H1 (cell line): ENCODE data around the gene RAB29. TPM values are rescaled to one million over a fixed set of nuclear protein-coding genes. Genes with fewer than 3 reads are reported as not detected.

Source experiments
- ATF2 ChIP-seq: IDR thresholded peaks from 2 replicates; pipeline ENCODE4 v1.6.1; 2012; ENCODE audit warnings: low read length, inconsistent platforms
- EP300 ChIP-seq, 2 experiments: IDR thresholded peaks; 1 replicate in 1 of 2; 2 replicates in 1 of 2; pipeline ENCODE4 v1.6.1; 2011 to 2012; ENCODE audit warnings: low read depth in 2 of 2, low read length in 2 of 2, mild to moderate bottlenecking in 2 of 2, borderline replicate concordance in 1 of 2, inconsistent platforms in 1 of 2, moderate library complexity in 1 of 2
- KDM1A ChIP-seq: fragments of 200-600, 300-600 bp; sonication (generic); IDR thresholded peaks from 2 replicates; pipeline ENCODE4 v1.7.1; 2016; ENCODE audit warnings: mild to moderate bottlenecking, low read length, borderline replicate concordance
- KDM4A ChIP-seq: IDR thresholded peaks from one replicate; pipeline ENCODE4 v1.7.1; 2012; ENCODE audit warnings: low read depth, mild to moderate bottlenecking, moderate library complexity, low read length, inconsistent platforms; ENCODE audit not compliant: severe bottlenecking
- TAF7 ChIP-seq: optimal IDR thresholded peaks from 2 replicates; pipeline ENCODE3; 2011; ENCODE audit warnings: low read depth, mild to moderate bottlenecking, inconsistent platforms, low read length, moderate library complexity, borderline replicate concordance
- YY1 ChIP-seq: IDR thresholded peaks from 2 replicates; pipeline ENCODE4 v1.6.1; 2011; ENCODE audit warnings: low read depth, mild to moderate bottlenecking, low read length
- polyA plus RNA-seq, 7 experiments: library from polyadenylated mRNA; depleted of rRNA in 3 of 7; stranded (reverse) in 5 of 7; unstranded in 2 of 7; fragments of >200 nt in 5 of 7; fragments of 200-250 nt in 2 of 7; gene quantifications; 1 replicate in 5 of 7; 2 replicates in 1 of 7; 4 replicates in 1 of 7; pipeline versions ENCODE4 v1.2.1 to v1.2.3, GENCODE V29; 2011 to 2013; ENCODE audit warnings: missing spikeins in 2 of 7, mixed read lengths in 2 of 7
- total RNA-seq: library from RNA; stranded (reverse); fragmentation: NEBNext Ultra II Directional; extraction: Animal tissue kit (Norgen Biotek cat#: 25700); gene quantifications from 2 replicates; pipeline ENCODE4 v1.2.1, GENCODE V29; 2021
- TF ChIP-seq, protein P1 (sequence below): fragments of 300-600 bp; sonication (generic); IDR thresholded peaks from 2 replicates; pipeline ENCODE4 v1.7.1; 2012; ENCODE audit warnings: low read length, moderate library complexity, mild to moderate bottlenecking, inconsistent platforms; ENCODE audit not compliant: insufficient replicate concordance

Gene RAB29
- total and polyA plus RNA-seq, 2 of the 8 experiments (the other 6 are each of a cell fraction or from before 2014, with no cell fraction given), result 10.1 to 17.3 TPM

DNA sequence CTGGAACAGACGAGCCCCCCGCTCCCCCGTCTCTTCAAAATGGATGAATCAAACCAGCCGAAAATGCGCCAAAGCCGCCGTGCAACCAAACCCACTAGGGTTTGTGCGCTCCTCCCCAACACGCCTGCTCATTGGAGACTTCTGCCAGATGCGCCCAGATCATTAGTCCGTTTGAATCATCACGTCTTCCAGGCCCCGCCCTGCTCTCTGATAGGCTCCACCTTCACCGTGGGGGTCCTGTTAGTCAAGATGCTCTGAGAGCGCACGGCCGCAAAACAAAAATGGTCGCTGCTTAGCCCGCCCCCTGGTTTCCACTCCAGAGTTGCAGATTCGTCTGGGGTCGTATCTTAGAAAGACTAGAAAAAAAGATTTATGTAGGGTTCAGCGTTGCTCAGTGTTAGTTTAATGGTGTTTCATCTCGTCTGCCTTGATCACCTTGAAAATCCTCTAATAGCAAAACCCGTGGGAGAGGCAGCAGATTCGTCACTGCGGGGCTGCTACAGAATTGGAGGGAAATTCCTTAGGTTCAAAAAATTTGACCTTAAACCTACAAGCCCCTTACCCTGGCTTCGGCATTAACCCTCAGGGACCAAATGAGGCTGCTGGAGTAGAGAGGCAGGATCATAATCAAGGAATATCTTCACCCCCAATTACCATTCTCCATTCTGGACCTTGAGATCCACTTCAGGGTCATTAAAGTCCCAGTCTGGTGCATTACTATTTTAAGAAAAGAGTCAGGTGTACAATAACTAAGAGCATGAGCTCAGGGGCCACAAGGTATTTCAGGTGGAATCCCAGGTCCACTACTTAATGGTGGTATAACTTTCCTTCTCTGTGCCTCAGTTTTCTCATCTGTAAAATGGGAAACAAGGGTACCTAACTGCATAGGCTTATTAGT is 24.9 kb downstream of the RAB29 start, which contains the start of gene NUCKS1 (continued):
- TF ChIP-seq, protein P1, sequence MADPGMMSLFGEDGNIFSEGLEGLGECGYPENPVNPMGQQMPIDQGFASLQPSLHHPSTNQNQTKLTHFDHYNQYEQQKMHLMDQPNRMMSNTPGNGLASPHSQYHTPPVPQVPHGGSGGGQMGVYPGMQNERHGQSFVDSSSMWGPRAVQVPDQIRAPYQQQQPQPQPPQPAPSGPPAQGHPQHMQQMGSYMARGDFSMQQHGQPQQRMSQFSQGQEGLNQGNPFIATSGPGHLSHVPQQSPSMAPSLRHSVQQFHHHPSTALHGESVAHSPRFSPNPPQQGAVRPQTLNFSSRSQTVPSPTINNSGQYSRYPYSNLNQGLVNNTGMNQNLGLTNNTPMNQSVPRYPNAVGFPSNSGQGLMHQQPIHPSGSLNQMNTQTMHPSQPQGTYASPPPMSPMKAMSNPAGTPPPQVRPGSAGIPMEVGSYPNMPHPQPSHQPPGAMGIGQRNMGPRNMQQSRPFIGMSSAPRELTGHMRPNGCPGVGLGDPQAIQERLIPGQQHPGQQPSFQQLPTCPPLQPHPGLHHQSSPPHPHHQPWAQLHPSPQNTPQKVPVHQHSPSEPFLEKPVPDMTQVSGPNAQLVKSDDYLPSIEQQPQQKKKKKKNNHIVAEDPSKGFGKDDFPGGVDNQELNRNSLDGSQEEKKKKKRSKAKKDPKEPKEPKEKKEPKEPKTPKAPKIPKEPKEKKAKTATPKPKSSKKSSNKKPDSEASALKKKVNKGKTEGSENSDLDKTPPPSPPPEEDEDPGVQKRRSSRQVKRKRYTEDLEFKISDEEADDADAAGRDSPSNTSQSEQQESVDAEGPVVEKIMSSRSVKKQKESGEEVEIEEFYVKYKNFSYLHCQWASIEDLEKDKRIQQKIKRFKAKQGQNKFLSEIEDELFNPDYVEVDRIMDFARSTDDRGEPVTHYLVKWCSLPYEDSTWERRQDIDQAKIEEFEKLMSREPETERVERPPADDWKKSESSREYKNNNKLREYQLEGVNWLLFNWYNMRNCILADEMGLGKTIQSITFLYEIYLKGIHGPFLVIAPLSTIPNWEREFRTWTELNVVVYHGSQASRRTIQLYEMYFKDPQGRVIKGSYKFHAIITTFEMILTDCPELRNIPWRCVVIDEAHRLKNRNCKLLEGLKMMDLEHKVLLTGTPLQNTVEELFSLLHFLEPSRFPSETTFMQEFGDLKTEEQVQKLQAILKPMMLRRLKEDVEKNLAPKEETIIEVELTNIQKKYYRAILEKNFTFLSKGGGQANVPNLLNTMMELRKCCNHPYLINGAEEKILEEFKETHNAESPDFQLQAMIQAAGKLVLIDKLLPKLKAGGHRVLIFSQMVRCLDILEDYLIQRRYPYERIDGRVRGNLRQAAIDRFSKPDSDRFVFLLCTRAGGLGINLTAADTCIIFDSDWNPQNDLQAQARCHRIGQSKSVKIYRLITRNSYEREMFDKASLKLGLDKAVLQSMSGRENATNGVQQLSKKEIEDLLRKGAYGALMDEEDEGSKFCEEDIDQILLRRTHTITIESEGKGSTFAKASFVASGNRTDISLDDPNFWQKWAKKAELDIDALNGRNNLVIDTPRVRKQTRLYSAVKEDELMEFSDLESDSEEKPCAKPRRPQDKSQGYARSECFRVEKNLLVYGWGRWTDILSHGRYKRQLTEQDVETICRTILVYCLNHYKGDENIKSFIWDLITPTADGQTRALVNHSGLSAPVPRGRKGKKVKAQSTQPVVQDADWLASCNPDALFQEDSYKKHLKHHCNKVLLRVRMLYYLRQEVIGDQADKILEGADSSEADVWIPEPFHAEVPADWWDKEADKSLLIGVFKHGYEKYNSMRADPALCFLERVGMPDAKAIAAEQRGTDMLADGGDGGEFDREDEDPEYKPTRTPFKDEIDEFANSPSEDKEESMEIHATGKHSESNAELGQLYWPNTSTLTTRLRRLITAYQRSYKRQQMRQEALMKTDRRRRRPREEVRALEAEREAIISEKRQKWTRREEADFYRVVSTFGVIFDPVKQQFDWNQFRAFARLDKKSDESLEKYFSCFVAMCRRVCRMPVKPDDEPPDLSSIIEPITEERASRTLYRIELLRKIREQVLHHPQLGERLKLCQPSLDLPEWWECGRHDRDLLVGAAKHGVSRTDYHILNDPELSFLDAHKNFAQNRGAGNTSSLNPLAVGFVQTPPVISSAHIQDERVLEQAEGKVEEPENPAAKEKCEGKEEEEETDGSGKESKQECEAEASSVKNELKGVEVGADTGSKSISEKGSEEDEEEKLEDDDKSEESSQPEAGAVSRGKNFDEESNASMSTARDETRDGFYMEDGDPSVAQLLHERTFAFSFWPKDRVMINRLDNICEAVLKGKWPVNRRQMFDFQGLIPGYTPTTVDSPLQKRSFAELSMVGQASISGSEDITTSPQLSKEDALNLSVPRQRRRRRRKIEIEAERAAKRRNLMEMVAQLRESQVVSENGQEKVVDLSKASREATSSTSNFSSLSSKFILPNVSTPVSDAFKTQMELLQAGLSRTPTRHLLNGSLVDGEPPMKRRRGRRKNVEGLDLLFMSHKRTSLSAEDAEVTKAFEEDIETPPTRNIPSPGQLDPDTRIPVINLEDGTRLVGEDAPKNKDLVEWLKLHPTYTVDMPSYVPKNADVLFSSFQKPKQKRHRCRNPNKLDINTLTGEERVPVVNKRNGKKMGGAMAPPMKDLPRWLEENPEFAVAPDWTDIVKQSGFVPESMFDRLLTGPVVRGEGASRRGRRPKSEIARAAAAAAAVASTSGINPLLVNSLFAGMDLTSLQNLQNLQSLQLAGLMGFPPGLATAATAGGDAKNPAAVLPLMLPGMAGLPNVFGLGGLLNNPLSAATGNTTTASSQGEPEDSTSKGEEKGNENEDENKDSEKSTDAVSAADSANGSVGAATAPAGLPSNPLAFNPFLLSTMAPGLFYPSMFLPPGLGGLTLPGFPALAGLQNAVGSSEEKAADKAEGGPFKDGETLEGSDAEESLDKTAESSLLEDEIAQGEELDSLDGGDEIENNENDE, result no peak
- peak; percentile 84; the same call in 1 of the 2 replicates for TF ChIP-seq ATF2
- TF ChIP-seq YY1, result peak; percentile 94
- peak; percentile 11 to 81; a peak in 1 of 3 replicates for TF ChIP-seq EP300 (IDR thresholded peaks at IDR 0.05; ENCODE audit: borderline replicate concordance in 1 of 2, low read depth in 2 of 2, low read length in 2 of 2)
- TF ChIP-seq KDM1A, result peak; percentile 99
- no peak for TF ChIP-seq KDM4A
- TF ChIP-seq TAF7, result peak; percentile 51
